Measurements from ENCODE around the gene DHPS. TPM values are rescaled to one million over a fixed set of nuclear protein-coding genes. Genes with fewer than 3 reads are reported as not detected.

The DHPS gene
- total and polyA plus RNA-seq, 2 of the 4 experiments (the other 2 are of a cell fraction) = 82.8 to 85.0 TPM

GRCh38 chr19:12655546-12655945 lies 26.1 kb downstream of the DHPS start:
- Histone ChIP-seq H3K4ac (ENCODE audit: low read depth, low read length) (no peak overlapping the region), H3K4me2 (ENCODE audit: low read depth, low read length) (no peak overlapping the region), H3K79me1 (ENCODE audit: low read depth in 1 of 2, low read length in 2 of 2) (no peaks in the 10 kb centered on the region), H3K4me3 (ENCODE audit: insufficient read depth, low read depth, low read length) (no peak overlapping the region), H2BK5ac (ENCODE audit: low read depth, low read length, poor library complexity, severe bottlenecking) (no peak overlapping the region), H3K9me3 (ENCODE audit: control insufficient read depth, insufficient read depth, low read length) (no peaks in the 10 kb centered on the region), H3K18ac (ENCODE audit: low read depth, low read length) (no peak overlapping the region), H3K56ac (ENCODE audit: extremely low read depth, insufficient read depth, low read length) (no peak overlapping the region), H3K9ac (ENCODE audit: low read depth, low read length) (no peak overlapping the region), H4K91ac (ENCODE audit: insufficient read depth, low read depth, low read length) (no peak overlapping the region), H4K8ac (ENCODE audit: low read depth in 2 of 2, low read length in 2 of 2) (no peak overlapping the region), H3K36me3 (ENCODE audit: control insufficient read depth, insufficient read depth, low read length) (peaks cover 35% of the 10 kb centered on the region), H3K23ac (ENCODE audit: low read depth, low read length) (no peak overlapping the region), H3K14ac (replicated peaks; ENCODE audit: low read depth, low read length) (no peak overlapping the region), H3K27ac (ENCODE audit: insufficient read depth, low read length) (no peak overlapping the region), H4K5ac (ENCODE audit: low read depth, low read length) (no peak overlapping the region), H2AFZ (replicated peaks; ENCODE audit: low read length, poor library complexity) (no peak overlapping the region), H2BK120ac (ENCODE audit: low read depth, low read length) (no peak overlapping the region), H2BK20ac (ENCODE audit: low read depth, low read length) (no peak overlapping the region), H3K4me1 (ENCODE audit: control insufficient read depth, insufficient read depth, low read length) (no peaks in the 10 kb centered on the region), H2AK5ac (ENCODE audit: low read depth, low read length) (no peak overlapping the region), H2AK9ac (replicated peaks; ENCODE audit: low read depth, low read length, poor library complexity) (no peak overlapping the region), H3K9me1 (ENCODE audit: insufficient read depth, low read length) (no peaks in the 10 kb centered on the region), H4K20me1 (ENCODE audit: insufficient read depth, low read length) (no peaks in the 10 kb centered on the region), H2BK15ac (ENCODE audit: low read depth, low read length) (no peak overlapping the region), H3K27me3 (ENCODE audit: control insufficient read depth, insufficient read depth, low read length) (no peaks in the 10 kb centered on the region)
- TF ChIP-seq CHD1 (IDR thresholded peaks at IDR 0.05; ENCODE audit: low read depth, low read length) (no peak), NFE2L2 (IDR thresholded peaks at IDR 0.05; ENCODE audit: low read depth, low read length) (no peak), FOS (IDR thresholded peaks at IDR 0.05; ENCODE audit: low read depth, low read length) (no peak)
- BruUV-seq (replicated peaks) = no TSS peak
- ChIA-PET POLR2A (ENCODE audit: unreplicated experiment) (no interaction called here), CTCF (no interaction called here)
- WGBS, 2 experiments (ENCODE audit: extremely low coverage in 2 of 2, insufficient read length in 1 of 2) = 100% methylated on average over 2 of the region's 8 CpGs; no CpG with 5 or more reads in 1 of the 2 experiments
- dilution Hi-C loops (cut with HindIII; ENCODE audit: low sequenced_read_pairs, unreplicated experiment) (no loop called here), in situ Hi-C loops (cut with MboI; ENCODE audit: low sequenced_read_pairs) (no loop called here), intact Hi-C loops (cut with micrococcal nuclease) (no loop called here)
- DNase-seq = no peak
- ATAC-seq (ENCODE audit: low read depth) = no peak
